ENCODE measurements around the gene ARHGAP8.
A peak's percentile ranks its signal among the peaks of the same experiment; 100 is the strongest.

ARHGAP8 gene

GRCh38 chr22:44724859-44725258 lies 27.5 kb upstream of the ARHGAP8 start:
- no peak for DNase-seq

GRCh38 chr22:44726439-44726838 lies 25.9 kb upstream of the ARHGAP8 start:
- DNase-seq = no peak

GRCh38 chr22:44727148-44727547 lies 25.2 kb upstream of the ARHGAP8 start:
- no peak for DNase-seq

- no peak for DNase-seq
Measured at GRCh38 chr22:44727709-44728108, 24.7 kb upstream of the ARHGAP8 start.

GRCh38 chr22:44728761-44729324 lies 23.5 kb upstream of the ARHGAP8 start:
- peak in 1 of 56 donors; percentile 22 for DNase-seq

- DNase-seq = peak in 52 of 56 donors; percentile 9 to 81 (median 51)
Measured at GRCh38 chr22:44729391-44730021, 22.9 kb upstream of the ARHGAP8 start.

GRCh38 chr22:44730022-44730393 lies 22.4 kb upstream of the ARHGAP8 start:
- DNase-seq = peak in 2 of 56 donors; percentile 26 to 39

GRCh38 chr22:44730490-44731356 lies 21.7 kb upstream of the ARHGAP8 start:
- DNase-seq = no peak

- no peak for DNase-seq
Measured at GRCh38 chr22:44731357-44731970, 20.9 kb upstream of the ARHGAP8 start.

GRCh38 chr22:44732017-44732561 lies 20.3 kb upstream of the ARHGAP8 start:
- DNase-seq = no peak

GRCh38 chr22:44732661-44733060 lies 19.7 kb upstream of the ARHGAP8 start:
- DNase-seq = no peak

GRCh38 chr22:44733426-44734106 lies 18.8 kb upstream of the ARHGAP8 start:
- no peak for DNase-seq

- DNase-seq = no peak
Measured at GRCh38 chr22:44734278-44734677, 18.1 kb upstream of the ARHGAP8 start.

GRCh38 chr22:44734801-44735517 lies 17.4 kb upstream of the ARHGAP8 start:
- no peak for DNase-seq

- peak in 43 of 56 donors; percentile 7 to 78 (median 31) for DNase-seq
Measured at GRCh38 chr22:44735518-44736428, 16.6 kb upstream of the ARHGAP8 start.

- DNase-seq = no peak
Measured at GRCh38 chr22:44736581-44737405, 15.6 kb upstream of the ARHGAP8 start.

- no peak for DNase-seq
Measured at GRCh38 chr22:44737406-44738346, 14.7 kb upstream of the ARHGAP8 start.
